ENCODE measurements around the gene CASP9.
"Not testable (repeated sequence)": the region's sequence is repeated elsewhere in the genome, so short reads cannot be mapped to it uniquely, and the experiment has no call there.

DNA sequence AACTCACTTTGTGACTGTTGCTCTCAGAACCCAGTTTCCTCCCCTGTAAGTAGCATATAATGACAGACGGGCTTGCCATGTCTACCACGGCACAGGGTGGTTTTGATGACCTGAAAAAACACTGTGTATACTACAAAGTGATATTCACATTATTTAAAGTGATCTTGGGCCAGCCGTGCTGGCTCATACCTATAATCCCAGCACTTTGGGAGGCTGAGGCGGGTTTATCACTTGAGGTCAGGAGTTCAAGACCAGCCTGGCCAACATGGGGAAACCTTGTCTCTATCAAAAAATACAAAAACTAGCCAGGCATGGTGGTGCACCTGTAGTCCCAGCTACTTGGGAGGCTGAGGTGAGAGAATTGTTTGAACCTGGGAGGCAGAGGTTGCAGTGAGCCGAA lies 9.5 kb downstream of the CASP9 start:
- TF ChIP-seq, protein P1, sequence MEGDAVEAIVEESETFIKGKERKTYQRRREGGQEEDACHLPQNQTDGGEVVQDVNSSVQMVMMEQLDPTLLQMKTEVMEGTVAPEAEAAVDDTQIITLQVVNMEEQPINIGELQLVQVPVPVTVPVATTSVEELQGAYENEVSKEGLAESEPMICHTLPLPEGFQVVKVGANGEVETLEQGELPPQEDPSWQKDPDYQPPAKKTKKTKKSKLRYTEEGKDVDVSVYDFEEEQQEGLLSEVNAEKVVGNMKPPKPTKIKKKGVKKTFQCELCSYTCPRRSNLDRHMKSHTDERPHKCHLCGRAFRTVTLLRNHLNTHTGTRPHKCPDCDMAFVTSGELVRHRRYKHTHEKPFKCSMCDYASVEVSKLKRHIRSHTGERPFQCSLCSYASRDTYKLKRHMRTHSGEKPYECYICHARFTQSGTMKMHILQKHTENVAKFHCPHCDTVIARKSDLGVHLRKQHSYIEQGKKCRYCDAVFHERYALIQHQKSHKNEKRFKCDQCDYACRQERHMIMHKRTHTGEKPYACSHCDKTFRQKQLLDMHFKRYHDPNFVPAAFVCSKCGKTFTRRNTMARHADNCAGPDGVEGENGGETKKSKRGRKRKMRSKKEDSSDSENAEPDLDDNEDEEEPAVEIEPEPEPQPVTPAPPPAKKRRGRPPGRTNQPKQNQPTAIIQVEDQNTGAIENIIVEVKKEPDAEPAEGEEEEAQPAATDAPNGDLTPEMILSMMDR (IDR thresholded peaks at IDR 0.05; ENCODE audit: insufficient read depth, low read length): not testable (repeated sequence)
- not testable (repeated sequence) for TF ChIP-seq POLR2AphosphoS5, GABPA (IDR thresholded peaks at IDR 0.05; ENCODE audit: low read depth)

Measured in HL-60 (cell line).